Stimulated activated CD4-positive, alpha-beta T cell treated with anti-CD3 and anti-CD28 coated beads, Interleukin-1b, Interleukin-23, amount 100 ng/mL, for 48 hours (primary cell): ENCODE results near the gene MAST4.

Source experiments
- DNase-seq: peaks from one replicate; pipeline ENCODE4 v3.0.0-alpha.2; 2020

The MAST4 gene

GRCh38 chr5:66704790-66705425 lies 108.7 kb downstream of the MAST4 start:
- no peak for DNase-seq

- DNase-seq, result no peak
Measured at GRCh38 chr5:66708368-66708767, 112.2 kb downstream of the MAST4 start.

- DNase-seq, result no peak
Measured at GRCh38 chr5:66710557-66711088, 114.4 kb downstream of the MAST4 start.

GRCh38 chr5:66713998-66714397 lies 117.8 kb downstream of the MAST4 start:
- DNase-seq, result no peak

- DNase-seq, result no peak
Measured at GRCh38 chr5:66717455-66718373, 121.5 kb downstream of the MAST4 start.

- DNase-seq, result no peak
Measured at GRCh38 chr5:66718374-66719002, 122.3 kb downstream of the MAST4 start.

- no peak for DNase-seq
Measured at GRCh38 chr5:66720780-66721179, 124.6 kb downstream of the MAST4 start.

- no peak for DNase-seq
Measured at GRCh38 chr5:66722686-66723085, 126.5 kb downstream of the MAST4 start.

- no peak for DNase-seq
Measured at GRCh38 chr5:66724349-66725139, 128.4 kb downstream of the MAST4 start.

- DNase-seq, result no peak
Measured at GRCh38 chr5:66727630-66728029, 131.4 kb downstream of the MAST4 start.

- DNase-seq, result no peak
Measured at GRCh38 chr5:66728049-66728448, 131.9 kb downstream of the MAST4 start.

- no peak for DNase-seq
Measured at GRCh38 chr5:66737096-66737495, 140.9 kb downstream of the MAST4 start.

- DNase-seq, result no peak
Measured at GRCh38 chr5:66738136-66738535, 141.9 kb downstream of the MAST4 start.

GRCh38 chr5:66739021-66739420 lies 142.8 kb downstream of the MAST4 start:
- DNase-seq, result no peak

GRCh38 chr5:66739951-66740350 lies 143.8 kb downstream of the MAST4 start:
- no peak for DNase-seq

- no peak for DNase-seq
Measured at GRCh38 chr5:66741394-66741793, 145.2 kb downstream of the MAST4 start.

GRCh38 chr5:66742083-66742895 lies 146.1 kb downstream of the MAST4 start:
- DNase-seq, result no peak

- no peak for DNase-seq
Measured at GRCh38 chr5:66742896-66743247, 146.7 kb downstream of the MAST4 start.

- DNase-seq, result no peak
Measured at GRCh38 chr5:66743344-66743743, 147.2 kb downstream of the MAST4 start.

- DNase-seq, result peak; percentile 11
Measured at GRCh38 chr5:66744040-66744439, 147.8 kb downstream of the MAST4 start.

- DNase-seq, result no peak
Measured at GRCh38 chr5:66745297-66745696, 149.1 kb downstream of the MAST4 start.

GRCh38 chr5:66747607-66748006 lies 151.4 kb downstream of the MAST4 start:
- DNase-seq, result no peak
